NCI-H2081 treated with DMSO at 0.1 percent for 48 hours (cell line): ENCODE data around the gene SUDS3.

Experiments used
- DNase-seq: peaks from one replicate; lab custom pipeline; 2025; lab: John Stamatoyannopoulos, UW

SUDS3 gene

GRCh38 chr12:118356809-118357256 lies 19.5 kb upstream of the SUDS3 start:
- DNase-seq = no peak

- no peak for DNase-seq
Observed at GRCh38 chr12:118357257-118358007, 18.9 kb upstream of the SUDS3 start.

GRCh38 chr12:118358008-118358359 lies 18.4 kb upstream of the SUDS3 start:
- no peak for DNase-seq

- DNase-seq = no peak
Observed at GRCh38 chr12:118358612-118359540, 17.5 kb upstream of the SUDS3 start.

- DNase-seq = no peak
Observed at GRCh38 chr12:118359541-118359915, 16.8 kb upstream of the SUDS3 start.

GRCh38 chr12:118361092-118361404 lies 15.3 kb upstream of the SUDS3 start:
- DNase-seq = no peak

- no peak for DNase-seq
Observed at GRCh38 chr12:118361889-118362288, 14.5 kb upstream of the SUDS3 start.

- DNase-seq = no peak
Observed at GRCh38 chr12:118368821-118369220, 7.5 kb upstream of the SUDS3 start.

- no peak for DNase-seq
Observed at GRCh38 chr12:118370601-118371000, 5.8 kb upstream of the SUDS3 start.

GRCh38 chr12:118371321-118372282 lies 4.8 kb upstream of the SUDS3 start:
- no peak for DNase-seq

- peak; percentile 80 for DNase-seq
Observed at GRCh38 chr12:118372541-118373495, 3.5 kb upstream of the SUDS3 start, which contains the start of gene TAOK3. TAOK3 (minus strand) TSS chr12:118372907; CDS start chr12:118255567, 117,340 bp downstream.

- DNase-seq = no peak
Observed at GRCh38 chr12:118373616-118374015, 2.7 kb upstream of the SUDS3 start.

- DNase-seq = no peak
Observed at GRCh38 chr12:118374126-118374725, 2.1 kb upstream of the SUDS3 start.

GRCh38 chr12:118374909-118375308 lies 1.4 kb upstream of the SUDS3 start:
- DNase-seq = no peak

- no peak for DNase-seq
Observed at GRCh38 chr12:118375348-118375747, 1.0 kb upstream of the SUDS3 start.

GRCh38 chr12:118377021-118377883 lies 897 bp downstream of the SUDS3 start:
- no peak for DNase-seq

- no peak for DNase-seq
Observed at GRCh38 chr12:118377884-118378470, 1.6 kb downstream of the SUDS3 start.

- no peak for DNase-seq
Observed at GRCh38 chr12:118391424-118391823, 15.1 kb downstream of the SUDS3 start.

- DNase-seq = no peak
Observed at GRCh38 chr12:118391836-118392235, 15.5 kb downstream of the SUDS3 start.
